ENCODE results near the gene CREG2.

DNA sequence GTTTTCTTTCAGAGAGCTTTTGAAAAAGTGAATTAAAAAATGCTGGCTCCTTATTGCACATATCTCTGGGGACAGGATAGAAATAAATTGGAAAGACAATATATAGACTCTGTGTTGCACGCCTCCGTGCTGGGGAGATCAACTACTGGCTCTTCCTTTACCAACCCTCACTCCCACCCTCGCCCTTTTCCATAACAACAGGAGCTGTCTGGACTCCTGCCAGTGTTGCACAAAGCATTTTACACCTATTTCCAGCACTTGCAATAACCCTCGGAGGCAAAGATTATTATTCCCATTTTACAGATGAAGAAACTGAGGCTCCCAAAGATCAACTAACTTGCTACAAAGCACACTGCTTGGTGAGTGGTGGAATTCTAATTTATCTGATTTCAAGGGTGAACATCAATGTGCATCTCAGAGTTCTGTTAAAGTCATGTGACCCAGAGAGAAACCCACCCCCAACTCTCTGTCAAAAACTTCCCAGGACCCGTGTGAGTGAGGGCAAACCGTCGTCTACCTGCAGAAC lies 4.2 kb downstream of the CREG2 start:
- TF ChIP-seq, protein P1, sequence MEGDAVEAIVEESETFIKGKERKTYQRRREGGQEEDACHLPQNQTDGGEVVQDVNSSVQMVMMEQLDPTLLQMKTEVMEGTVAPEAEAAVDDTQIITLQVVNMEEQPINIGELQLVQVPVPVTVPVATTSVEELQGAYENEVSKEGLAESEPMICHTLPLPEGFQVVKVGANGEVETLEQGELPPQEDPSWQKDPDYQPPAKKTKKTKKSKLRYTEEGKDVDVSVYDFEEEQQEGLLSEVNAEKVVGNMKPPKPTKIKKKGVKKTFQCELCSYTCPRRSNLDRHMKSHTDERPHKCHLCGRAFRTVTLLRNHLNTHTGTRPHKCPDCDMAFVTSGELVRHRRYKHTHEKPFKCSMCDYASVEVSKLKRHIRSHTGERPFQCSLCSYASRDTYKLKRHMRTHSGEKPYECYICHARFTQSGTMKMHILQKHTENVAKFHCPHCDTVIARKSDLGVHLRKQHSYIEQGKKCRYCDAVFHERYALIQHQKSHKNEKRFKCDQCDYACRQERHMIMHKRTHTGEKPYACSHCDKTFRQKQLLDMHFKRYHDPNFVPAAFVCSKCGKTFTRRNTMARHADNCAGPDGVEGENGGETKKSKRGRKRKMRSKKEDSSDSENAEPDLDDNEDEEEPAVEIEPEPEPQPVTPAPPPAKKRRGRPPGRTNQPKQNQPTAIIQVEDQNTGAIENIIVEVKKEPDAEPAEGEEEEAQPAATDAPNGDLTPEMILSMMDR (IDR thresholded peaks at IDR 0.05) = no peak
- TF ChIP-seq POLR2A (IDR thresholded peaks at IDR 0.05) (no peak), POLR2AphosphoS5 (IDR thresholded peaks at IDR 0.05) (no peak)

All from upper lobe of left lung (tissue), 4 donors.